SHP77 treated with DMSO at 0.1 percent for 48 hours (cell line): ENCODE measurements around the gene NFIA.

Experiments
- DNase-seq: peaks from one replicate; lab custom pipeline; 2025; lab: John Stamatoyannopoulos, UW

Gene NFIA

GRCh38 chr1:61395146-61395800 lies 312.9 kb downstream of the NFIA start:
- DNase-seq, result no peak

- no peak for DNase-seq
These were observed 315.1 kb downstream of the NFIA start for GRCh38 chr1:61397495-61397894.

DNA sequence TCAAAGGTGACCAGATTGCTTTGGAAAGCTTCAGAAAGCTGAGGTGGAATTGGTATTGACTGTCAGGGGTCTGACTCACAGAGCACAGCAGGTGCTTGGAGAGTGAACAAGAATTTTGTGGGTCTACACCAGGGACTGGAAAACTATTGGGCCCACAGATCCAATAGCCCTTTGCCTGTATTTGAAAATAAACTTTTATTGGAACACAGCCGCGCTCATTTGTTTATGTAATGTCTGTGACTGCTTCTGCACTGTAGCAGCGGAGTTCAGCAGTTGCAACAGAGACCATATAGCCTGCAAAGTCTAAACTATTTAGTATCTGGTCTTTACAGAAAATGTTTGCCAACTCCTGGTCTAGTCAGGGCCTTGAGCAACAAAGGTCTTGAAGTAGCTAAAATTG lies 315.6 kb downstream of the NFIA start:
- DNase-seq, result no peak

DNA sequence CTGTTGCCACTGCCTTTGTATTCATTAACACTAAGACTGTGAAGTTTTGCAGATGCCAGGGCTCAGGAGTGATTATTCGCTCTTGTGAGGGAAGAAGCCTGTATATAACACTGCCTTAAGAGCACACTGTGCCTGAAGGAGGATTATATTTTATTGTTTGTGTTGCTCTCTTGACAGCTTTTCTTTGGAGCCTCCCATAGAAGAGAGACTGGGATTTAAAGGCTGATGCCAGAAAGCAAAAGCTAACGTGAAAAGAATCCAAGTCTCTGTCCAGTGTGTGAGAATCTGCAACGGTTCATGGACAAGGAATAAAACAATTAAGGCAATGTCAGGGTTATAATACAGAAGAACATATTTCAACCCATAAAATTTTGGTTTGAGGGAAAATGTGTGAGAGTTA lies 316.8 kb downstream of the NFIA start:
- no peak for DNase-seq

DNA sequence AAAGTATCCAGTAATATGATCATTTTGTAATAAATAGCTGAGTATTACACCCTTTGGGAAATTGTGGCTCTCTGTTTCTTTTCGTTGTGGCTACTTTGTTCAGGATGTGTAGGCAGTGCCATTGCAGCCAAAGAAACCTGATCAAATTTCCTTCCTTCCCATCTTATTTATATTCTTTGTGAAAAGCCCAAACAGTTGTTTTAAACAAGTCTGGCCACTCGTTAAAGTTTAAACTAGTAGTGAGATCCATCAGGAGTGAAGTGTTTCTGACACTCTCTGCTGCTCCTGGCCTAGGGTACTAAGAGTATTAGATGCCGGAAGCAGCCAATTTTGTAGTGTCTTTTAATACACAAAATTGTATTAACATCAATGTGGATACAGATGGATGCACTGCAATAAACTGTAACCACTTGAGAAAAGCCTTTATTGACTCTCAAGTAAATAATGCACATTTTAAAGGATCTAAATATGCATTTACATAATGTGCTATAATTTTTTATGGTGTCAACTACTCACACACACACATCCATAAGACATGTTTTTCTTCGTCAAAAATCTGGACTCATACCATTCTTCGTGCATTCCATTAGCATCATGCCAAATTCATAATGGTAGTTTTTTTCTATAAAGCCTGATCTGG lies 317.9 kb downstream of the NFIA start:
- DNase-seq, result no peak

GRCh38 chr1:61400997-61401396 lies 318.6 kb downstream of the NFIA start:
- no peak for DNase-seq

DNA sequence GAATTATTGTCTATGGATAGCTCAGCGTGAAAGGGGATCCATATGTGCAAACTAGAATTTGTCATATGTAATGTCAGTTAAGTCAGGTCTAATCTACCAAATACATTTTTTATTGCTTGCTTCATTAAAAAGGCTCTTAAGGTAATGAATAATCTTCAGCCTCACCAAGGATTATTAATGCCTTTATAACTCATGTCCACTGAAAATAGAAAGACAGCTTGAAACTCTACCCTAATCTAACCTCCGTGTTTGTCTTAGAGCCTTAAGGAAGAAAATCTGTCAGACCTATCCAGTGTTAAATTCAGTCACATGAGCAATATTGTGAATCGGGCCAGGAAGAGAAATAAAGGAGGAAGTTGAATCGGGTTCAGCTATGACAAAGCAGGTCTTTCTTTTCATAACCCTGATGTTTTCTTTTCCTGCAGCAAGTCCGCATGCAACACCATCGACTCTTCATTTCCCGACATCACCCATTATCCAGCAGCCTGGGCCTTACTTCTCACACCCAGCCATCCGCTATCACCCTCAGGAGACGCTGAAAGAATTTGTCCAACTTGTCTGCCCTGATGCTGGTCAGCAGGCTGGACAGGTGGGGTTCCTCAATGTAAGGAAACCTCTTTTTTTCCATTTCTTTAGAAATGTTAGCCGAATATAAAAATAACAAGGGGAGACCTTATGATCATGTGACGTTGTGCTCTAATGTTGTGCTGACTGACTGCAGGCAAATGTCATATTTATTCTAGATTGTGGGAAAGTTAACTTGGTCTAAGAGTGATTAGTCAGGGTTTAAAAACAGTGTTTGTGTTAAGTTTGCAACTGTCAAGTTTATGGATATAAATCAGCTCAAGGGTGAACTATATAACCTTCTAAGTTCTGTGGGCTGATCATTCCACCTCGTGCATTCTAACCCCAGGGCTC lies 321.6 kb downstream of the NFIA start:
- DNase-seq, result no peak

DNA sequence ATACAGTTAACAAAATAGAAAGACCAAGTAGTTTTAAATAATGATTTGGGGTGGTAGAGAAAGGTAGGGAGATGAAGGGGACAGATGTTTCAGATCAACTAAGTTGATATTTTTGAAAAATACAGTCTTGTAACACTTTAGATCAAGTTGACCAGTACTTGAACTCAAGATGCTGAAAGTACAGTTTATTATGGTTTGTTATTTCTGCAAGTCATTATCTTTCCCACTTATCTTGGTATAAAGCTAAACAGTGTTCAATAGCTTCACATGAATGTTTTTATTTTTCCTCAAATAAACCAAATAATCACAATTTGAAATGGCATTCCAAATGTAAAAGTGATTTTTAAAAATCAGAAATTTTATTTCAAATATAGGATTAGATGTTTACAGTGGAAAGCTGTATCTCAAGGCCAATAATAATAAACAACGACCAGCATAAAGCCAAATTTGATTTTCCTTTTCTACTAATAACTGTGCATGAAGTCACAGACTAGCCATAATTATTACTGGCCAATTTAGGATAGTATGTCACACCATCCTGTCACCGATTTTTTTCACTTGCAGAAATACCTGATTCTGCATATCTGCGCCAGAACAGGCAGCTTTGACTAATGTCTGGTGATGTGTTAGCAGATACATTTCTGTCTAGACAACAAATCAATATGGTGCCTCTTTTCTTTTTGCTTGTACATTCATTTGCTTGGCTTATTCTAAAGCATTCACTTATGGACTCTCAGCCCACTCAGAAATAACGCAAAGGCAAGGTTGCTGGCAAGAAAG lies 322.4 kb downstream of the NFIA start:
- DNase-seq, result no peak

DNA sequence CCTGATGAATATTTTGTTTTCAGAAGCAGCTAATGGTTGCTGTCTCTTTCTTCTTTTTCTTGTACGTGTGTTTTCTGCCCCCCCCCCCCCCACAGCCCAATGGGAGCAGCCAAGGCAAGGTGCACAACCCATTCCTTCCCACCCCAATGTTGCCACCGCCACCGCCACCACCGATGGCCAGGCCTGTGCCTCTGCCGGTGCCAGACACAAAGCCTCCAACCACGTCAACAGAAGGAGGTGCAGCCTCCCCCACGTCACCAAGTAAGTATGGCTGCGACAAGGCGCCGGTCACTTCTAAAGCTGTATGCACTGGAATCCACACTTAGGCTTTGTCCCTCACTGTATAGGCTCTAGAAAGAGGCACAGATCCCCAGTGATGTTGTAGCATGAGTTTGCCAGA lies 324.1 kb downstream of the NFIA start:
- no peak for DNase-seq

DNA sequence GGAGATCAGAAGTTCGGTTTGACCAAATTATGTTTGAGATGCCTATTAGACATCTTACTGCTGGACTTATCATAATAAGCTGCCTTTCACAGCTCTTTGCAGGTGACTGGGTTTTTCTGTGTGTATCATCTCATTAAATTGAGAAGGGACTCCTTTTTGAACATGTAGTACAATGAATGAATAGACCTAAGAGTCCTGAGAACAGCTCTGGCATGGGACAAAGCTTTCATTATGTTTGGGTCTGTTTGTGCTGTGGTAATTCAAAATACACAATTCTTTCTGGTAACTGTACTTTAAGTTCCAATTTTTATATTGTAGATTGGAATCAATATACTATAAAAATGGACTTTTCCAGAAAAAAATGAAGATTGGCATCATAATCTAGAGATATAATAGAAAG lies 330.2 kb downstream of the NFIA start:
- no peak for DNase-seq

- DNase-seq, result no peak
These were observed 336.8 kb downstream of the NFIA start for GRCh38 chr1:61419196-61419595.

DNA sequence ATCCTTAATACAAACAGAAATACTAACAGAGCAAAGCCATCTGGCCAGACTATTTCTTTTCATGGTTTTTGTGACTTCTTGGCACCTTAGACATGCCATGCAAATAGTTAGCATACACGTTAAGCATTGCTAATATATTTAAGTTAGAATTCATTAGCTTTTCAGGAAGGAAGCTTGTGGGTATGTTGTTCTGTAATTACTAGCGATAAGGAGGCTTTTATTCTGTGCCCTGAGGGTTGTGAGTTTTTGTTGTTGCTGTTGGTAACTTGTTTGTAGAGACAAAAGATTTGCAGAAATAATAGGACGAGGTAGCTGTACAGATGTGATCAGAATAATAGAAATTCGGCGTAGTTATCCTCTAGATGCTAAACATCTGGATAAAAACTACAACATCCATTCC lies 337.3 kb downstream of the NFIA start:
- DNase-seq, result no peak

- DNase-seq, result no peak
These were observed 337.9 kb downstream of the NFIA start for GRCh38 chr1:61420243-61420642.

- no peak for DNase-seq
These were observed 338.8 kb downstream of the NFIA start for GRCh38 chr1:61420909-61421835.

DNA sequence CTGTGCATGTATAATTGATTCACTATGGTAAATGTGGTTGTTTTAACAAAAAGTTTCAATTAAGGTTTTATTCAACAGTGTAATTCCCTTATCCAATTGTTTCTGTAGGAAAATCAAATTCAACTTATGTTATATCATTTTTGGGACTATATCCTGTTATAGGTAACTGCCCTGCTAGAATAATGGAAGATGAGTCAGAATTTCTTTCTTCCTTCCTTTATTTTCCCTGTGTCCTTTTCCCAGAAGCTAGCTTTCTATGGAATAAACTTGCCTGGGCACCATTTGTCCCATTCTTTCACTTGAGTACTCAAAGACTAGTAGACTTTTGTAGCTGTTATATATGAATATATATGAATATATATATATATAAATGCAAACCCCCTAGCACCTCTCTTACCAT lies 341.3 kb downstream of the NFIA start:
- DNase-seq, result no peak

DNA sequence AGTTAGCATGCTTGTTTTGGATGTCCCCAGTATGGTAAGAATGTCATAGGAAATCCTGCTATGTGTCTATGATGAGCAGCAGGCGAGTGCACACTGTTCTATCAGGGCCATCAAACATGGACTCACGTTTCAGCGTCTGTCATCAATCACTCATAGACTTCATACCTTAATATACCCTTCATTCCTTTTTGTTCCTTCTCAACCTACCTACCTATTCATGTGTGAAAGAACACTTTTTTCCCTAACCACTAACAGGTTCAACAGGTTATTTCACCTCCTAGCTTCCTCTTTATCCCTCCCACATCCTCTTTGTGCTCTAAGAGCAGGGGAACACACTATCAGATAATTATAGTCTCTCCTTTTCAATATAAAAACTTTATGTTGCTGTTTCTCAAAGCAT lies 342.0 kb downstream of the NFIA start:
- DNase-seq, result no peak

GRCh38 chr1:61425040-61425439 lies 342.7 kb downstream of the NFIA start:
- no peak for DNase-seq

- peak; percentile 56 for DNase-seq
These were observed 343.9 kb downstream of the NFIA start for GRCh38 chr1:61426254-61426653.

- DNase-seq, result no peak
These were observed 344.5 kb downstream of the NFIA start for GRCh38 chr1:61426885-61427284.

- no peak for DNase-seq
These were observed 345.1 kb downstream of the NFIA start for GRCh38 chr1:61427510-61427909.

GRCh38 chr1:61428146-61428545 lies 345.8 kb downstream of the NFIA start:
- no peak for DNase-seq
